ENCODE measurements around the gene IGF2R. TPM values are rescaled to one million over a fixed set of nuclear protein-coding genes. Genes with fewer than 3 reads are reported as not detected.
A peak's percentile ranks its signal among the peaks of the same experiment; 100 is the strongest.

Gene IGF2R
- total and polyA plus RNA-seq, 7 donors: 40.1 to 167 (median 113) TPM

- Histone ChIP-seq H3K36me3 (ENCODE audit: insufficient read depth in 1 of 2, low read depth in 1 of 2) (no peaks in the 10 kb centered on the region), H3K4me3 (peak overlapping the region; percentile 12), H3K27me3 (ENCODE audit: insufficient read depth in 3 of 3, low read length in 2 of 3) (no peaks in the 10 kb centered on the region), H3K4me1 (peaks cover 96% of the 10 kb centered on the region), H3K9me3 (no peaks in the 10 kb centered on the region), H3K27ac (peak overlapping the region; percentile 97)
- intact Hi-C loops (cut with DNase I): loop anchor here (5.0 to 10.0 kb wide), 3 partner anchors 32 to 280 kb away; partner anchors contain the start of gene SOD2 (in 1 of the 2)
- no peak for TF ChIP-seq CTCF (IDR thresholded peaks at IDR 0.05)
- 83 to 85% (median 84%) methylated on average over 7 of the region's 7 CpGs for WGBS, 3 donors
- ATAC-seq (no peak), DNase-seq (no peak)
These were observed 6.0 kb downstream of the IGF2R start for GRCh38 chr6:159974932-159975331.

GRCh38 chr6:159976686-159977254, 7.9 kb downstream of the IGF2R start:
- no peak for ATAC-seq
- H3K27ac ChIP-seq: peak overlapping the region; percentile 90
- intact Hi-C loops (cut with DNase I): loop anchor here in 1 of 2 donors (10.0 kb wide), 1 partner anchor 282 kb away; the partner anchor contains the start of gene SOD2
- 27 to 37% (median 28%) methylated on average over 7 of the region's 7 CpGs for WGBS, 3 donors
- peaks cover 96% of the 10 kb centered on the region for H3K4me1 ChIP-seq
- no peaks in the 10 kb centered on the region for H3K36me3 ChIP-seq (ENCODE audit: insufficient read depth in 1 of 2, low read depth in 1 of 2)
- no peaks in the 10 kb centered on the region for H3K9me3 ChIP-seq
- H3K27me3 ChIP-seq (ENCODE audit: insufficient read depth in 3 of 3, low read length in 2 of 3): no peaks in the 10 kb centered on the region
- DNase-seq: no peak
- peak overlapping the region; percentile 33 for H3K4me3 ChIP-seq
- no peak for TF ChIP-seq CTCF (IDR thresholded peaks at IDR 0.05)

- Histone ChIP-seq H3K4me1 (peaks cover 96% of the 10 kb centered on the region), H3K4me3 (peak overlapping the region; percentile 33), H3K36me3 (ENCODE audit: insufficient read depth in 1 of 2, low read depth in 1 of 2) (no peaks in the 10 kb centered on the region), H3K27ac (peak overlapping the region; percentile 90), H3K27me3 (ENCODE audit: insufficient read depth in 3 of 3, low read length in 2 of 3) (no peaks in the 10 kb centered on the region), H3K9me3 (no peaks in the 10 kb centered on the region)
- DNase-seq (peak; percentile 55 to 80), ATAC-seq (peak in 3 of 4 donors; percentile 32 to 46 (median 45))
- no peak for TF ChIP-seq CTCF (IDR thresholded peaks at IDR 0.05)
- 13 to 17% (median 16%) methylated on average over 14 of the region's 14 CpGs for WGBS, 3 donors
- intact Hi-C loops (cut with DNase I): loop anchor here in 1 of 2 donors (10.0 kb wide), 1 partner anchor 283 kb away; the partner anchor contains the start of gene SOD2
These were observed 8.5 kb downstream of the IGF2R start for GRCh38 chr6:159977255-159977903.

GRCh38 chr6:159977904-159978268, 9.0 kb downstream of the IGF2R start:
- intact Hi-C loops (cut with DNase I): loop anchor here in 1 of 2 donors (10.0 kb wide), 1 partner anchor 283 kb away; the partner anchor contains the start of gene SOD2
- peak overlapping the region; percentile 33 for H3K4me3 ChIP-seq
- ATAC-seq (no peak), DNase-seq (no peak)
- no peaks in the 10 kb centered on the region for H3K9me3 ChIP-seq
- H3K4me1 ChIP-seq: peaks cover 96% of the 10 kb centered on the region
- no peaks in the 10 kb centered on the region for H3K27me3 ChIP-seq (ENCODE audit: insufficient read depth in 3 of 3, low read length in 2 of 3)
- H3K36me3 ChIP-seq (ENCODE audit: insufficient read depth in 1 of 2, low read depth in 1 of 2): no peaks in the 10 kb centered on the region
- TF ChIP-seq CTCF (IDR thresholded peaks at IDR 0.05): no peak
- peak overlapping the region; percentile 90 for H3K27ac ChIP-seq
- 37 to 47% (median 37%) methylated on average over 8 of the region's 8 CpGs for WGBS, 3 donors
